Epithelial cell of esophagus (primary cell): Measurements from ENCODE around the gene TM9SF3.
A peak's percentile ranks its signal among the peaks of the same experiment; 100 is the strongest.
"Not testable (repeated sequence)": the region's sequence is repeated elsewhere in the genome, so short reads cannot be mapped to it uniquely, and the experiment has no call there.

Experiments used
- DNase-seq: peaks from one replicate; pipeline ENCODE4 v3.0.0; 2010; ENCODE audit warnings: low read depth
- H3K4me3 ChIP-seq: 2 replicates; pipeline ENCODE4 v1.5.1; 2011; ENCODE audit warnings: mild to moderate bottlenecking, low read length, control low read depth
- CTCF ChIP-seq: IDR thresholded peaks from 2 replicates; pipeline ENCODE4 v1.5.1; 2011; ENCODE audit warnings: low read depth, mild to moderate bottlenecking, low read length, control low read depth, inconsistent platforms; ENCODE audit not compliant: insufficient read depth; ENCODE audit errors: missing control alignments

Gene TM9SF3

GRCh38 chr10:96568402-96568801 lies 18.4 kb downstream of the TM9SF3 start:
- no peak for DNase-seq
- no peak overlapping the region for H3K4me3 ChIP-seq
- TF ChIP-seq CTCF: no peak

GRCh38 chr10:96565774-96566173 lies 21.0 kb downstream of the TM9SF3 start:
- TF ChIP-seq CTCF: no peak
- no peak for DNase-seq
- no peak overlapping the region for H3K4me3 ChIP-seq

GRCh38 chr10:96560966-96561887 lies 25.6 kb downstream of the TM9SF3 start:
- no peak overlapping the region for H3K4me3 ChIP-seq
- DNase-seq: no peak
- no peak for TF ChIP-seq CTCF

GRCh38 chr10:96560489-96560888 lies 26.3 kb downstream of the TM9SF3 start:
- no peak for DNase-seq
- no peak for TF ChIP-seq CTCF
- H3K4me3 ChIP-seq: no peak overlapping the region

- TF ChIP-seq CTCF: peak; percentile 55
- DNase-seq: peak; percentile 25
- H3K4me3 ChIP-seq: no peak overlapping the region
These were observed 30.8 kb downstream of the TM9SF3 start for GRCh38 chr10:96556003-96556402.

GRCh38 chr10:96555330-96555729 lies 31.5 kb downstream of the TM9SF3 start:
- no peak for DNase-seq
- H3K4me3 ChIP-seq: no peak overlapping the region
- TF ChIP-seq CTCF: no peak

- TF ChIP-seq CTCF: no peak
- no peak for DNase-seq
- H3K4me3 ChIP-seq: no peak overlapping the region
These were observed 38.2 kb downstream of the TM9SF3 start for GRCh38 chr10:96548589-96548988.

GRCh38 chr10:96545558-96545957 lies 41.3 kb downstream of the TM9SF3 start:
- not testable (repeated sequence) for DNase-seq, H3K4me3 ChIP-seq
